GM18520 (cell line): ENCODE data around the gene CYP2F1.
"Not testable (repeated sequence)": the region's sequence is repeated elsewhere in the genome, so short reads cannot be mapped to it uniquely, and the experiment has no call there.

Experiments
- ATAC-seq: cut with Tn5 transposase; IDR thresholded peaks from one replicate; pipeline ENCODE4 v1.9.1; 2021; ENCODE audit not compliant: unreplicated experiment

The CYP2F1 gene

GRCh38 chr19:41114132-41114531 lies at the start of gene CYP2F1:
TSS of gene CYP2F1 (plus strand) at chr19:41114432. CDS start at chr19:41116189, 1,757 bp downstream.
- ATAC-seq = no peak

- no peak for ATAC-seq
Observed at GRCh38 chr19:41064974-41065569, 49.2 kb upstream of the CYP2F1 start.

- ATAC-seq = no peak
Observed at GRCh38 chr19:41076286-41076685, 37.9 kb upstream of the CYP2F1 start.

GRCh38 chr19:41083516-41083915 lies 30.7 kb upstream of the CYP2F1 start:
- ATAC-seq = no peak

- no peak for ATAC-seq
Observed at GRCh38 chr19:41085748-41086415, 28.4 kb upstream of the CYP2F1 start.

- no peak for ATAC-seq
Observed at GRCh38 chr19:41088151-41088550, 26.1 kb upstream of the CYP2F1 start, which contains the start of gene CYP2A13. TSS of gene CYP2A13 (plus strand) at chr19:41088451. CDS start at chr19:41088472, 21 bp downstream.

- ATAC-seq = no peak
Observed at GRCh38 chr19:41089959-41090358, 24.3 kb upstream of the CYP2F1 start.

GRCh38 chr19:41095703-41096102 lies 18.5 kb upstream of the CYP2F1 start:
- ATAC-seq = no peak

- ATAC-seq = no peak
Observed at GRCh38 chr19:41096353-41096752, 17.9 kb upstream of the CYP2F1 start.

- ATAC-seq = no peak
Observed at GRCh38 chr19:41097302-41097701, 16.9 kb upstream of the CYP2F1 start.

- no peak for ATAC-seq
Observed at GRCh38 chr19:41098762-41099161, 15.5 kb upstream of the CYP2F1 start.

GRCh38 chr19:41102210-41102609 lies 12.0 kb upstream of the CYP2F1 start:
- ATAC-seq = not testable (repeated sequence)

- no peak for ATAC-seq
Observed at GRCh38 chr19:41106177-41106576, 8.1 kb upstream of the CYP2F1 start.

- no peak for ATAC-seq
Observed at GRCh38 chr19:41111296-41111695, 2.9 kb upstream of the CYP2F1 start.

GRCh38 chr19:41111750-41112295 lies 2.4 kb upstream of the CYP2F1 start:
- no peak for ATAC-seq

GRCh38 chr19:41112728-41113290 lies 1.4 kb upstream of the CYP2F1 start:
- ATAC-seq = no peak

GRCh38 chr19:41116261-41116660 lies 2.0 kb downstream of the CYP2F1 start:
- ATAC-seq = no peak

- not testable (repeated sequence) for ATAC-seq
Observed at GRCh38 chr19:41120929-41121911, 7.0 kb downstream of the CYP2F1 start.

GRCh38 chr19:41122846-41123245 lies 8.6 kb downstream of the CYP2F1 start:
- ATAC-seq = not testable (repeated sequence)

- no peak for ATAC-seq
Observed at GRCh38 chr19:41123716-41124294, 9.6 kb downstream of the CYP2F1 start.
